ENCODE results near the gene FN1. TPM values are rescaled to one million over a fixed set of nuclear protein-coding genes. Genes with fewer than 3 reads are reported as not detected.

The FN1 gene
- total and polyA plus RNA-seq, 2 of the 8 experiments (the other 6 are each of a cell fraction or from before 2014, with no cell fraction given) = 42.9 to 109 TPM

DNA sequence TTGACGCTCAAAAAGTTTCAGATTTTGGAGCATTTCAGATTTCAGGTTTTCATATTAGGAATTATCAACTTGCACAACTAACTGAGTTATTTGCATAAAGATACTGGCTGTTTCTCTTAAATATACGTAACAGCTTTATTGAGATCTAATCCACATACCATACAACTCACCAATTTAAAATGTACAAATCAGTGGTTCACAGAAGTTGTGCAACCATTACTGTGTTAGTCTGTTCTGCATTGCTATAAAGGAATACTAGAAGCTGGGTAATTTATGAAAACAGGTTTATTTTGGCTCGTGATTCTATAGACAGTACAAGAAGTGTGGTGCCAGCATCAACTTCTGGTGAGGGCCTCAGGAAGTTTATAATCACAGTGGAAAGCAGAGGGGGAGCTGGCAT, 115.8 kb downstream of the FN1 start:
- Histone ChIP-seq H3K4me3 (ENCODE audit: extremely low read depth in 1 of 4, insufficient read depth in 2 of 4, low read depth in 3 of 4, low read length in 4 of 4) (no peak overlapping the region), H2BK12ac (ENCODE audit: low read depth, low read length) (no peak overlapping the region), H3K4me2 (ENCODE audit: insufficient read depth in 1 of 2, low read depth in 2 of 2, low read length in 2 of 2) (no peak overlapping the region), H3K9ac (replicated peaks in 1 of 4; ENCODE audit: extremely low read depth in 1 of 4, low read depth in 3 of 4, low read length in 3 of 4) (no peak overlapping the region), H4K20me1 (replicated peaks in 1 of 2; ENCODE audit: control insufficient read depth in 1 of 2, insufficient read depth in 2 of 2, low read length in 2 of 2) (peaks cover 0 to 5% of the 10 kb centered on the region in 2 experiments), H3K23ac (ENCODE audit: insufficient read length) (no peak overlapping the region), H3K4me1 (replicated peaks in 1 of 4; ENCODE audit: control insufficient read depth in 3 of 4, insufficient read depth in 4 of 4, low read length in 3 of 4) (no peaks in the 10 kb centered on the region), H3K27ac (ENCODE audit: low read depth, low read length) (no peak overlapping the region), H2AK5ac (ENCODE audit: low read depth, low read length) (no peak overlapping the region), H3K79me2 (ENCODE audit: control insufficient read depth in 1 of 2, insufficient read depth in 2 of 2, low read length in 2 of 2) (peaks cover 0 to 64% of the 10 kb centered on the region in 2 experiments; a peak in 2 of 4 replicates), H3K14ac (ENCODE audit: insufficient read length) (no peak overlapping the region), H3K79me1 (ENCODE audit: low read depth, low read length) (no peaks in the 10 kb centered on the region; the same call in 1 of the 2 replicates), H3K4ac (replicated peaks; ENCODE audit: insufficient read length, low read depth, low read length) (no peak overlapping the region), H3K18ac (ENCODE audit: extremely low read depth, low read length) (no peak overlapping the region), H2BK120ac (replicated peaks; ENCODE audit: low read depth, low read length) (no peak overlapping the region), H3K23me2 (ENCODE audit: low read depth, low read length) (no peaks in the 10 kb centered on the region), H2BK20ac (ENCODE audit: low read length) (no peak overlapping the region), H4K5ac (ENCODE audit: insufficient read length, low read depth, low read length) (no peak overlapping the region), H3K36me3 (ENCODE audit: control insufficient read depth in 2 of 4, insufficient read depth in 4 of 4, low read length in 3 of 4) (peaks cover 7 to 82% (median 39%) of the 10 kb centered on the region in 4 experiments; a peak in 7 of 8 replicates), H2AFZ (ENCODE audit: low read length) (no peak overlapping the region), H4K8ac (ENCODE audit: extremely low read depth, insufficient read depth, low read length) (no peak overlapping the region), H2BK15ac (ENCODE audit: low read length) (no peak overlapping the region), H3K27me3 (replicated peaks in 1 of 4; ENCODE audit: control insufficient read depth in 3 of 4, extremely low read depth in 1 of 4, insufficient read depth in 3 of 4, low read length in 3 of 4) (no peaks in the 10 kb centered on the region), H4K91ac (replicated peaks; ENCODE audit: insufficient read length, low read length) (no peak overlapping the region), H3K9me3 (ENCODE audit: insufficient read depth in 2 of 2, low read depth in 1 of 2, low read length in 1 of 2) (no peaks in the 10 kb centered on the region), H3K56ac (replicated peaks; ENCODE audit: insufficient read length, low read depth, low read length) (no peak overlapping the region), H2BK5ac (ENCODE audit: low read depth, low read length) (no peak overlapping the region)
- ChIA-PET CTCF (ENCODE audit: partially characterized antibody) (no interaction called here), POLR2A (ENCODE audit: partially characterized antibody) (interaction anchor here (1.7 kb wide), 1 partner anchor 8 kb away, joined by 5 read pairs; the partner anchor contains the start of gene ATIC)
- DNase-seq (ENCODE audit: low read depth in 1 of 2, low spot score in 2 of 2) (no peak), FAIRE-seq (no peak)
- WGBS, 2 experiments (ENCODE audit: extremely low coverage in 1 of 2, insufficient coverage in 1 of 2, insufficient read length in 1 of 2, insufficient replicate concordance in 2 of 2, low coverage in 1 of 2, low lambda C conversion rate in 2 of 2, missing lambda C conversion rate in 1 of 2) = 98% methylated on average over 3 of the region's 3 CpGs; no CpG with 5 or more reads in 1 of the 2 experiments
- TF ChIP-seq HDAC2 (IDR thresholded peaks at IDR 0.05; ENCODE audit: borderline replicate concordance in 1 of 2, low read depth in 2 of 2, low read length in 2 of 2) (no peak), RNF2 (IDR thresholded peaks at IDR 0.05; ENCODE audit: borderline replicate concordance, low read depth, low read length, missing control alignments, poor library complexity, severe bottlenecking) (no peak), MAX (IDR thresholded peaks at IDR 0.05) (no peak), RAD21 (IDR thresholded peaks at IDR 0.05 in 1 of 2, conservative IDR thresholded peaks at IDR 0.05 in 1 of 2; ENCODE audit: low read depth in 2 of 2, low read length in 2 of 2) (no peak), SIN3A (conservative IDR thresholded peaks at IDR 0.05 in 1 of 2, IDR thresholded peaks at IDR 0.05 in 1 of 2; ENCODE audit: low read depth in 1 of 2, low read length in 2 of 2) (no peak), JUND (IDR thresholded peaks at IDR 0.05; ENCODE audit: low read length) (no peak), CEBPB (IDR thresholded peaks at IDR 0.05; ENCODE audit: low read depth, low read length) (no peak)
